HEK293 (cell line): ENCODE data around the gene RALA.

ENCODE experiments used
- CTCF ChIA-PET: fragments of 350-600 bp; formaldehyde crosslinking; extraction: SDS; loops from one replicate; lab custom pipeline; 2021; ENCODE audit warnings: antibody characterized with exemption; lab: Yijun Ruan, JAX
- POLR2A ChIA-PET: fragments of 300-600 bp; formaldehyde crosslinking; extraction: SDS; loops from one replicate; lab custom pipeline; 2020; ENCODE audit warnings: antibody characterized with exemption, inconsistent platforms; lab: Yijun Ruan, JAX
- H3K27ac ChIP-seq: fragments of 200-500 bp; sonication (Bioruptor generic); 2 replicates; pipeline ENCODE4 v1.5.1; 2014; ENCODE audit warnings: low read depth, low read length, control low read depth, inconsistent platforms; ENCODE audit errors: extremely low read depth
- H3K36me3 ChIP-seq, 2 experiments: fragments of 200-500 bp in 1 of 2; sonication (Bioruptor generic) in 1 of 2; 1 replicate in 1 of 2; 2 replicates in 1 of 2; pipeline ENCODE4 v1.5.1; 2014 to 2017; ENCODE audit warnings: inconsistent platforms in 2 of 2, low read length in 2 of 2; ENCODE audit not compliant: control insufficient read depth in 2 of 2, insufficient read depth in 1 of 2
- H3K4me1 ChIP-seq: fragments of 200-500 bp; sonication (Bioruptor generic); 2 replicates; pipeline ENCODE4 v1.5.1; 2014; ENCODE audit warnings: mild to moderate bottlenecking, low read length, inconsistent platforms; ENCODE audit not compliant: control insufficient read depth, insufficient read depth
- H3K4me3 ChIP-seq: 2 replicates; pipeline ENCODE4 v1.5.1; 2011; ENCODE audit warnings: low read depth, mild to moderate bottlenecking, control low read depth, low read length, moderate library complexity
- H3K9me3 ChIP-seq: fragments of 200-500 bp; sonication (Bioruptor generic); 2 replicates; pipeline ENCODE4 v1.5.1; 2014; ENCODE audit warnings: low read depth, low read length, inconsistent platforms; ENCODE audit not compliant: control insufficient read depth, insufficient read depth
- GLI2 ChIP-seq: fragments of 450-650 bp; formaldehyde crosslinking; IDR thresholded peaks from 2 replicates; pipeline ENCODE4; 2017; ENCODE audit warnings: missing biosample characterization, missing genetic modification characterization, low read depth, borderline replicate concordance
- MZF1 ChIP-seq: fragments of 450-650 bp; formaldehyde crosslinking; IDR thresholded peaks from 2 replicates; pipeline ENCODE4 v1.5.1; 2017; ENCODE audit warnings: missing biosample characterization, missing genetic modification characterization, borderline replicate concordance
- OSR2 ChIP-seq: fragments of 450-650 bp; formaldehyde crosslinking; IDR thresholded peaks from 2 replicates; pipeline ENCODE4 v1.5.1; 2016; ENCODE audit warnings: missing biosample characterization, missing genetic modification characterization
- WT1 ChIP-seq: fragments of 450-650 bp; formaldehyde crosslinking; IDR thresholded peaks from 2 replicates; pipeline ENCODE4 v1.5.1; 2016; ENCODE audit warnings: missing biosample characterization, missing genetic modification characterization
- YY1 ChIP-seq: fragments of 450-650 bp; formaldehyde crosslinking; IDR thresholded peaks from 2 replicates; pipeline ENCODE4 v1.5.1; 2018; ENCODE audit warnings: missing biosample characterization, missing genetic modification characterization
- ZBTB11 ChIP-seq: fragments of 450-650 bp; formaldehyde crosslinking; conservative IDR thresholded peaks from 2 replicates; pipeline ENCODE4 v1.5.1; 2016; ENCODE audit warnings: low read depth, missing biosample characterization, missing genetic modification characterization
- ZNF2 ChIP-seq: fragments of 450-650 bp; formaldehyde crosslinking; IDR thresholded peaks from 2 replicates; pipeline ENCODE4 v1.5.1; 2016; ENCODE audit warnings: missing biosample characterization, missing genetic modification characterization
- ZNF214 ChIP-seq: fragments of 450-650 bp; formaldehyde crosslinking; IDR thresholded peaks from 2 replicates; pipeline ENCODE4 v1.5.1; 2017; ENCODE audit warnings: missing biosample characterization, mild to moderate bottlenecking, missing genetic modification characterization, borderline replicate concordance
- ZNF223 ChIP-seq: fragments of 450-650 bp; formaldehyde crosslinking; IDR thresholded peaks from 2 replicates; pipeline ENCODE4 v1.5.1; 2016; ENCODE audit warnings: missing biosample characterization, missing genetic modification characterization
- ZNF24 ChIP-seq: fragments of 450-650 bp; formaldehyde crosslinking; IDR thresholded peaks from 2 replicates; pipeline ENCODE4 v1.5.1; 2016; ENCODE audit warnings: missing biosample characterization, missing genetic modification characterization
- ZNF335 ChIP-seq: fragments of 450-650 bp; formaldehyde crosslinking; conservative IDR thresholded peaks from 2 replicates; pipeline ENCODE4 v1.5.1; 2016; ENCODE audit warnings: missing biosample characterization, missing genetic modification characterization
- ZNF350 ChIP-seq: fragments of 450-650 bp; formaldehyde crosslinking; IDR thresholded peaks from 2 replicates; pipeline ENCODE4 v1.5.0; 2017; ENCODE audit warnings: missing biosample characterization, mild to moderate bottlenecking, missing genetic modification characterization
- ZNF394 ChIP-seq: fragments of 450-650 bp; formaldehyde crosslinking; IDR thresholded peaks from 2 replicates; pipeline ENCODE4 v1.5.1; 2016; ENCODE audit warnings: missing biosample characterization, missing genetic modification characterization, mild to moderate bottlenecking, moderate library complexity, borderline replicate concordance
- ZNF398 ChIP-seq: fragments of 450-650 bp; formaldehyde crosslinking; IDR thresholded peaks from 2 replicates; pipeline ENCODE4 v1.5.1; 2017; ENCODE audit warnings: missing biosample characterization, missing genetic modification characterization
- ZNF514 ChIP-seq: fragments of 450-650 bp; formaldehyde crosslinking; IDR thresholded peaks from 2 replicates; pipeline ENCODE4 v1.5.1; 2016; ENCODE audit warnings: missing biosample characterization, missing genetic modification characterization
- ZNF518A ChIP-seq: fragments of 450-650 bp; formaldehyde crosslinking; conservative IDR thresholded peaks from 2 replicates; pipeline ENCODE4 v1.5.1; 2016; ENCODE audit warnings: low read depth, missing biosample characterization, missing genetic modification characterization
- ZNF571 ChIP-seq: fragments of 450-650 bp; formaldehyde crosslinking; IDR thresholded peaks from 2 replicates; pipeline ENCODE4 v1.5.0; 2017; ENCODE audit warnings: missing biosample characterization, missing genetic modification characterization
- ZNF660 ChIP-seq: fragments of 450-650 bp; IDR thresholded peaks from 2 replicates; pipeline ENCODE4 v1.5.1; 2018; ENCODE audit warnings: missing biosample characterization, mild to moderate bottlenecking, missing genetic modification characterization
- ZNF677 ChIP-seq: fragments of 450-650 bp; IDR thresholded peaks from 2 replicates; pipeline ENCODE4 v1.5.0; 2018; ENCODE audit warnings: missing biosample characterization, mild to moderate bottlenecking, missing genetic modification characterization, moderate library complexity
- ZNF776 ChIP-seq: fragments of 450-650 bp; formaldehyde crosslinking; IDR thresholded peaks from 2 replicates; pipeline ENCODE4 v1.5.0; 2017; ENCODE audit warnings: missing biosample characterization, missing genetic modification characterization, borderline replicate concordance
- ZNF785 ChIP-seq: fragments of 450-650 bp; formaldehyde crosslinking; IDR thresholded peaks from 2 replicates; pipeline ENCODE4 v1.5.1; 2016; ENCODE audit warnings: missing biosample characterization, missing genetic modification characterization
- ZNF791 ChIP-seq: fragments of 450-650 bp; formaldehyde crosslinking; IDR thresholded peaks from 2 replicates; pipeline ENCODE4 v1.5.1; 2016; ENCODE audit warnings: missing biosample characterization, missing genetic modification characterization
- ZSCAN4 ChIP-seq: fragments of 450-650 bp; formaldehyde crosslinking; IDR thresholded peaks from 2 replicates; pipeline ENCODE4 v1.5.1; 2017; ENCODE audit warnings: missing biosample characterization, missing genetic modification characterization
- ZSCAN5A ChIP-seq: fragments of 450-650 bp; formaldehyde crosslinking; IDR thresholded peaks from 2 replicates; pipeline ENCODE4 v1.5.1; 2016; ENCODE audit warnings: missing biosample characterization, missing genetic modification characterization

RALA gene

GRCh38 chr7:39623047-39623731 is at the start of gene RALA:
Gene RALA (plus strand): TSS chr7:39623572. CDS start chr7:39686668, 63,096 bp downstream.
- peak within 1 kb of the TSS; percentile 86 for H3K4me3 ChIP-seq
- H3K36me3 ChIP-seq = no peaks in the 10 kb centered on the region
- peaks cover 21% of the 10 kb centered on the region for H3K4me1 ChIP-seq
- ChIA-PET CTCF (interaction anchor here (0.8 to 1.8 kb wide), 3 partner anchors 18 to 44 kb away, joined by 4 to 9 read pairs (median 4); no protein-coding TSS in a partner anchor), POLR2A (interaction anchor here (0.7 to 2.7 kb wide), 17 partner anchors 8 to 511 kb away, joined by 3 to 14 read pairs (median 3); partner anchors contain the start of genes MPLKIP and SUGCT)
- H3K27ac ChIP-seq = peak within 1 kb of the TSS; percentile 78
- no peaks in the 10 kb centered on the region for H3K9me3 ChIP-seq
- TF ChIP-seq WT1 (0 out of 2 replicates have a peak, but pooled peaks have one; percentile 15), ZNF335 (peak; percentile 37), GLI2 (tag by site-specific recombination) (no peak), ZNF350 (tag by site-specific recombination) (no peak), ZNF223 (no peak), ZSCAN5A (tag by site-specific recombination) (no peak), ZNF677 (no peak), OSR2 (tag by site-specific recombination) (no peak), MZF1 (tag by site-specific recombination) (no peak; the same call in 1 of the 2 replicates), ZNF394 (tag by site-specific recombination) (0 out of 2 replicates have a peak, but pooled peaks have one; percentile 16), ZNF514 (tag by site-specific recombination) (no peak), ZNF660 (tag by site-specific recombination) (no peak; the same call in 1 of the 2 replicates), ZNF2 (tag by site-specific recombination) (no peak), ZNF791 (tag by site-specific recombination) (no peak), ZNF398 (tag by site-specific recombination) (0 out of 2 replicates have a peak, but pooled peaks have one; percentile 22), ZNF214 (no peak), ZNF776 (tag by site-specific recombination) (no peak), ZNF518A (peak; percentile 89), ZNF571 (tag by site-specific recombination) (no peak), ZNF785 (no peak), ZSCAN4 (no peak), YY1 (tag by site-specific recombination) (peak; percentile 51), ZNF24 (tag by site-specific recombination) (no peak), ZBTB11 (tag by site-specific recombination) (peak; percentile 93)
